BE2C (cell line): ENCODE data around the gene CACNG3.

ENCODE experiments used
- DNase-seq: peaks from one replicate; pipeline ENCODE4 v3.0.0-alpha.2; 2020
- H3K27me3 ChIP-seq: fragments of 250-450 bp; sonication (Bioruptor Pico); 2 replicates; pipeline ENCODE4 v1.5.1; 2020; ENCODE audit warnings: mild to moderate bottlenecking
- H3K36me3 ChIP-seq: fragments of 250-450 bp; sonication (Bioruptor Pico); 2 replicates; pipeline ENCODE4 v1.5.1; 2020; ENCODE audit warnings: mild to moderate bottlenecking
- H3K4me1 ChIP-seq: fragments of 250-450 bp; sonication (Bioruptor Pico); 2 replicates; pipeline ENCODE4 v1.5.1; 2020
- H3K4me3 ChIP-seq: 2 replicates; pipeline ENCODE4 v1.5.1; 2011; ENCODE audit warnings: low read depth, low read length
- H3K9me3 ChIP-seq: fragments of 250-450 bp; sonication (Bioruptor Pico); 2 replicates; pipeline ENCODE4 v1.5.1; 2020
- TF ChIP-seq, protein P1 (sequence below): IDR thresholded peaks from 2 replicates; pipeline ENCODE4 v1.5.1; 2012; ENCODE audit warnings: mild to moderate bottlenecking, low read depth, low read length

CACNG3 gene

DNA sequence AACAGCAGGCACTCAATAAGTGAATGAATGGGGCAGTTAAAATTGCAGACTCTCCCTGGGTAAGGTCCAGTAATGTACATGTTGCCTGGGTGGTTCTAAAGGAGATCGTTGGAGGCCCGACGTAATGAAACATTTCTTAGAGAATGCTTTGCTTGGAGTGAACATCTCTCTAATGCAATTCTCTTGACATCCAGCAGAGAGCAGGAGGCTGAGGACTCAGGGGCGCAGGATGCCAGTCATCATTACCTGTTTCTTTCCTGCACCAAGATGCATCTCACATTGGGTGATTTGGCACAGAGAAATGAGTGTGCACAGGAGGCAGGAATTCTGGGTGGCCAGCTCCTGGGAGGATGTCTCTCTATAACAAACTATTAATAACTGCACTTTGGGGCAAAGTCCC lies 152.9 kb downstream of the CACNG3 start:
- no peak overlapping the region for H3K4me3 ChIP-seq
- TF ChIP-seq, protein P1, sequence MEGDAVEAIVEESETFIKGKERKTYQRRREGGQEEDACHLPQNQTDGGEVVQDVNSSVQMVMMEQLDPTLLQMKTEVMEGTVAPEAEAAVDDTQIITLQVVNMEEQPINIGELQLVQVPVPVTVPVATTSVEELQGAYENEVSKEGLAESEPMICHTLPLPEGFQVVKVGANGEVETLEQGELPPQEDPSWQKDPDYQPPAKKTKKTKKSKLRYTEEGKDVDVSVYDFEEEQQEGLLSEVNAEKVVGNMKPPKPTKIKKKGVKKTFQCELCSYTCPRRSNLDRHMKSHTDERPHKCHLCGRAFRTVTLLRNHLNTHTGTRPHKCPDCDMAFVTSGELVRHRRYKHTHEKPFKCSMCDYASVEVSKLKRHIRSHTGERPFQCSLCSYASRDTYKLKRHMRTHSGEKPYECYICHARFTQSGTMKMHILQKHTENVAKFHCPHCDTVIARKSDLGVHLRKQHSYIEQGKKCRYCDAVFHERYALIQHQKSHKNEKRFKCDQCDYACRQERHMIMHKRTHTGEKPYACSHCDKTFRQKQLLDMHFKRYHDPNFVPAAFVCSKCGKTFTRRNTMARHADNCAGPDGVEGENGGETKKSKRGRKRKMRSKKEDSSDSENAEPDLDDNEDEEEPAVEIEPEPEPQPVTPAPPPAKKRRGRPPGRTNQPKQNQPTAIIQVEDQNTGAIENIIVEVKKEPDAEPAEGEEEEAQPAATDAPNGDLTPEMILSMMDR, result peak; percentile 19; the same call in 1 of the 2 replicates
- no peak for DNase-seq
- no peaks in the 10 kb centered on the region for H3K27me3 ChIP-seq
- no peaks in the 10 kb centered on the region for H3K9me3 ChIP-seq
- H3K4me1 ChIP-seq, result no peaks in the 10 kb centered on the region
- H3K36me3 ChIP-seq, result no peaks in the 10 kb centered on the region
